Measurements from ENCODE around the gene FHAD1. TPM values are rescaled to one million over a fixed set of nuclear protein-coding genes. Genes with fewer than 3 reads are reported as not detected.

Gene FHAD1
- total and polyA plus RNA-seq, 10 of the 15 experiments (the other 5 are each of a cell fraction or from before 2014, with no cell fraction given) = 0.09 to 1.0 (median 0.32) TPM; not detected in 2

GRCh38 chr1:15362096-15362736 lies 115.2 kb downstream of the FHAD1 start:
- WGBS (ENCODE audit: insufficient coverage, insufficient replicate concordance, low lambda C conversion rate, missing lambda C conversion rate) = 60% methylated on average over 13 of the region's 13 CpGs
- Histone ChIP-seq H3K4me3 (no peak overlapping the region), H3K9me3 (replicated peaks; ENCODE audit: control insufficient read depth, insufficient read depth, low read length) (no peaks in the 10 kb centered on the region), H3K27ac (ENCODE audit: control insufficient read depth, insufficient read depth) (no peak overlapping the region), H3K27me3 (replicated peaks in 1 of 2; ENCODE audit: control insufficient read depth in 2 of 2, insufficient read depth in 2 of 2, low read length in 1 of 2) (0 out of 4 replicates have a peak, but pooled peaks cover 0 to 2% of the 10 kb centered on the region in 2 experiments), H3K9ac (ENCODE audit: control insufficient read depth, insufficient read depth, low read length) (no peak overlapping the region), H3K4me1 (ENCODE audit: control insufficient read depth, insufficient read depth, low read length) (no peaks in the 10 kb centered on the region; the same call in 1 of the 2 replicates), H4K20me1 (ENCODE audit: control insufficient read depth, insufficient read depth) (no peaks in the 10 kb centered on the region), H3K4me2 (ENCODE audit: control insufficient read depth, insufficient read depth) (no peak overlapping the region), H3K36me3 (ENCODE audit: control insufficient read depth in 2 of 2, insufficient read depth in 2 of 2, low read length in 1 of 2) (no peaks in the 10 kb centered on the region), H3K79me2 (ENCODE audit: control insufficient read depth, insufficient read depth, low read length) (no peaks in the 10 kb centered on the region), H2AFZ (ENCODE audit: control insufficient read depth, low read depth, low read length) (no peak overlapping the region)
- intact Hi-C loops (cut with micrococcal nuclease; ENCODE audit: unreplicated experiment) (no loop called here), in situ Hi-C loops (cut with MboI) (no loop called here)
- ChIA-PET SMC1A (ENCODE audit: uncharacterized antibody, unreplicated experiment) (interaction anchor here (1.8 kb wide), 1 partner anchor 70 kb away, joined by 4 read pairs; no protein-coding TSS in a partner anchor), RAD21 (ENCODE audit: unreplicated experiment) (no interaction called here), CTCF (interaction anchor here (0.9 kb wide), 1 partner anchor 38 kb away, joined by 5 read pairs; no protein-coding TSS in a partner anchor), POLR2A (no interaction called here)
- TF ChIP-seq, protein P1, sequence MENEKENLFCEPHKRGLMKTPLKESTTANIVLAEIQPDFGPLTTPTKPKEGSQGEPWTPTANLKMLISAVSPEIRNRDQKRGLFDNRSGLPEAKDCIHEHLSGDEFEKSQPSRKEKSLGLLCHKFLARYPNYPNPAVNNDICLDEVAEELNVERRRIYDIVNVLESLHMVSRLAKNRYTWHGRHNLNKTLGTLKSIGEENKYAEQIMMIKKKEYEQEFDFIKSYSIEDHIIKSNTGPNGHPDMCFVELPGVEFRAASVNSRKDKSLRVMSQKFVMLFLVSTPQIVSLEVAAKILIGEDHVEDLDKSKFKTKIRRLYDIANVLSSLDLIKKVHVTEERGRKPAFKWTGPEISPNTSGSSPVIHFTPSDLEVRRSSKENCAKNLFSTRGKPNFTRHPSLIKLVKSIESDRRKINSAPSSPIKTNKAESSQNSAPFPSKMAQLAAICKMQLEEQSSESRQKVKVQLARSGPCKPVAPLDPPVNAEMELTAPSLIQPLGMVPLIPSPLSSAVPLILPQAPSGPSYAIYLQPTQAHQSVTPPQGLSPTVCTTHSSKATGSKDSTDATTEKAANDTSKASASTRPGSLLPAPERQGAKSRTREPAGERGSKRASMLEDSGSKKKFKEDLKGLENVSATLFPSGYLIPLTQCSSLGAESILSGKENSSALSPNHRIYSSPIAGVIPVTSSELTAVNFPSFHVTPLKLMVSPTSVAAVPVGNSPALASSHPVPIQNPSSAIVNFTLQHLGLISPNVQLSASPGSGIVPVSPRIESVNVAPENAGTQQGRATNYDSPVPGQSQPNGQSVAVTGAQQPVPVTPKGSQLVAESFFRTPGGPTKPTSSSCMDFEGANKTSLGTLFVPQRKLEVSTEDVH (IDR thresholded peaks at IDR 0.05; ENCODE audit: low read depth, partially characterized antibody) = no peak
- TF ChIP-seq NFIC (IDR thresholded peaks at IDR 0.05; ENCODE audit: low read depth, low read length) (no peak), TCF3 (IDR thresholded peaks at IDR 0.05; ENCODE audit: borderline replicate concordance, insufficient read depth, low read depth, low read length) (0 out of 2 replicates have a peak, but pooled peaks have one; percentile 31), RCOR1 (conservative IDR thresholded peaks at IDR 0.05; ENCODE audit: low read depth, low read length) (no peak), PRDM15 (CRISPR knock-in tag; IDR thresholded peaks at IDR 0.05) (no peak)
- ATAC-seq (no peak), FAIRE-seq (no peak), DNase-seq (ENCODE audit: low read depth, low spot score) (no peak)
- BruUV-seq (replicated peaks) = no TSS peak
